Left cardiac atrium (tissue), 4 donors: ENCODE results near the gene PADI2. TPM values are rescaled to one million over a fixed set of nuclear protein-coding genes. Genes with fewer than 3 reads are reported as not detected.

Experiments used
- ATAC-seq, 2 donors: fragments of 200-7000 bp; cut with Tn5 transposase; one replicate each; pipeline ENCODE4 v1.9.1; 2020; ENCODE audit warnings: mild to moderate bottlenecking in 2 of 2, moderate library complexity in 2 of 2
- DNase-seq: peaks from one replicate; pipeline ENCODE4 v3.0.0-alpha.2; 2020
- intact Hi-C, 2 donors: fragments of 100-400 bp; cut with DNase I; formaldehyde crosslinking; loops; one replicate each; pipeline versions ENCODE4 v1.14.1 to v1.15.1; 2022 to 2023
- long read RNA-seq: library from polyadenylated mRNA; unstranded; transcript quantifications from one replicate; pipeline ENCODE4 v2.0.0, GENCODE V29; 2021
- total RNA-seq, 2 donors: library from RNA; stranded (reverse); fragmentation: NEBNext Ultra II Directional; extraction: Animal tissue kit (Norgen Biotek cat#: 25700); gene quantifications; one replicate each; pipeline ENCODE4 v1.2.1, GENCODE V29; 2021
- donor health status: DM: no; HTN: yes; CAD: no.
- donor health status: DM: no; HTN: yes; CAD: no; lungs with severe emphysema.
- donor health status: DM: yes; HTN: yes; CAD: no.
- donor health status: Dilated cardiomyopathy.

PADI2 gene
- total RNA-seq, result 1 to 10 TPM in 1 of 2 donors, under 1 TPM in 1; 0.50 to 1.2 TPM
- long read RNA-seq, result 0 reads

- DNase-seq (peak; percentile 60), ATAC-seq (peak; percentile 83 to 89)
- intact Hi-C loops, result no loop called here
These were observed at the start of gene PADI2 for GRCh38 chr1:17119076-17119772. TSS of gene PADI2 (minus strand) at chr1:17119451. CDS start at chr1:17119371, 80 bp downstream.

- DNase-seq, result no peak
- no peak for ATAC-seq
- intact Hi-C loops, result no loop called here
These were observed 49.0 kb upstream of the PADI2 start for GRCh38 chr1:17168091-17168876.

DNA sequence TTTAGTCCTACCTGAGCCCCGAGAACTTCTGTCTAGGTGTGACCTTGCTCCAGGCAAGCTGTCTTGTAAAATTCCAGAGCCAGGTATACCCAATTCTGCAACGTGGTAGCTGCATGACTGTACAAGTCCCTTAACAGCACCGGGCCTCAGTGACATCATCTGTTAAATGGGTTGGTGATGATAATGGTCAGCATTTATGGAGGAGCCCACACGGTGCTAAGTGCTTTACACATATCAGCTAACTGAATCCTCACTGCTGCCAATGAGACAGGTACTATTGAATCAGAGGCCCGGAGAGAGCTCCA lies 48.5 kb upstream of the PADI2 start:
- no peak for ATAC-seq
- no peak for DNase-seq
- intact Hi-C loops, result no loop called here

- no peak for ATAC-seq
These were observed 48.0 kb upstream of the PADI2 start for GRCh38 chr1:17167041-17167785.

DNA sequence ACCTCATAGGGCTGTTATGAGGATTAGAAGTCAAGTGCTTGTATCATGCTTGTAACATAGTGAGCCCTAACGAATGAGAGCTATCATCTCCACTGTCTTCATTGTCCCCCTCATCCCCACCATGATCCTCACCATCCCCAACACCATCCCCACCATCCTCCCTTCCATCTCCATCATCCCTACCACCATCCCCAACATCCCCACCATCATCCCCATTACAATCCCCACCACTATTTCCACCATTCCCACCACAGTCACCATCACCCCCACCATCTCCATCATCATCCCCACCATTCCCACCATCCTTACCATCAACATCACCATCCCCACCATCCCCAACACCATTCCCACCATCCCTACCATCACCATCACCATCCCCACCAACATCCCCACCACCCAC lies 46.6 kb upstream of the PADI2 start:
- intact Hi-C loops, result no loop called here
- no peak for DNase-seq
- ATAC-seq, result no peak

More at GRCh38 chr1:17167041-17167785, 48.0 kb upstream of the PADI2 start:
- intact Hi-C loops, result no loop called here
- no peak for DNase-seq

DNA sequence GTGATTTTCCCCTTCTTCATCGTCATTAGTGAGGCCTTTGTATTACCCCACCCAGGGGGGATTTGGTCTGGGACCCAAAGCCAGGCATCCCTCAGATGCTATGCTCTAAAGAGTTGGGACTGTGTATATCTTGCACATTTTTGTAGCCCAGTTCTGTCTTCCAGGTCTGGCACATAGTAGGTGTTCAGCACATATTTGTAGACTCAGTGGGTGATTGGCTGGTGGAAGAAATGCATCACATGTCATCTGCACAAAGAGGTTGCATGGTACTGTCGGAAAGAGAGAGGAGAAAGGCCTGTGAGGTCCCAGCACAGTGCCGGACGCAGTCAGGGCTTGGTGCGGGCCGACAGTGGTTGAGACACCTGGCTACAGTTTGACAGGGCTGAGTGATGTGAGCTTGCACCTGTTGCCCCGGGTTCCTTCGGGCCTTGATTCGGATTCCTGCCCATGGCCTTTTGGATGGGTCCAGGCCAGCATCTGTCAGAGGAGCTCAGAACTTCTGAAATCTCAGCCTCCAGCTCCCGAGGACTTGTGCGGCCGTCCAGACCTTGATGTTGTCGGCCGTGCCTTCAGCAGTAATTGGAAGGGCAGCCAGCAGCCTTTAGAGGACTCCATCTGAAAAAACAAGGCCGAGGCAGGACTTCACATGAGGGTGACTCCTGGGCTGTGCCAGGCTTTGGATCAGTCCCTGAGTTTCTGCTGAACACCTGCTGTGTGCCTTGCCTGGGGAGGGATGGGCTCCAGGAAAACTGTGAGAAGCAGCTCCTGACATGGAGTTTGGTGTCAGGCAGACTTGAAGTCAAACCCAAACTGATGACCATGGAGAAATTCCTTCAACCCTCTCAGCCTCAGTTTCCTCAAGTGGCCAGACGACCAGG lies 44.8 kb upstream of the PADI2 start:
- DNase-seq (no peak), ATAC-seq (no peak)
- intact Hi-C loops, result no loop called here

DNA sequence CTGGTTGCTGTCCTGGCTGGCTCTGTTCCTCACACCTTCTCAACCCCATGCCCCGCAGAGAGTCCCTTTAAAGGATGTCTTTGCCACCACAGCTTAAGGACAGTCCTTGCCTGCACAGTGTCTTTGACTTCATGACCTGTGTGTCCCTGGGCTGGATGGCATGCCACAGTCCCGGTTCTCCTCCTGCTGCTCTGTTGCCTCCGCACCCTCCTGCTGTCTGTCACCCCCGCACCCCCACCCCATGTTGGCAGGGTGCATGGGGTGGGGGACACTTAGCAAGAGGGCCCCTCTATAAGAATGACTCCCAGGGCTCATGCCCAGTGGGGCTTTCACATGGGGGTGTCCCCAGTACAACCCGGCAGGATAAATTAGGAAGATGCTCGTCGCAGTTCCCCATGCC lies 44.1 kb upstream of the PADI2 start:
- intact Hi-C loops, result no loop called here
- DNase-seq (no peak), ATAC-seq (no peak)

- intact Hi-C loops, result no loop called here
- ATAC-seq, result no peak
- no peak for DNase-seq
These were observed 43.7 kb upstream of the PADI2 start for GRCh38 chr1:17162941-17163340.

- no peak for ATAC-seq
- DNase-seq, result no peak
- intact Hi-C loops, result no loop called here
These were observed 42.9 kb upstream of the PADI2 start for GRCh38 chr1:17161926-17162800.

- ATAC-seq (no peak), DNase-seq (no peak)
- intact Hi-C loops, result no loop called here
These were observed 42.0 kb upstream of the PADI2 start for GRCh38 chr1:17161137-17161740.

GRCh38 chr1:17158961-17159360 lies 39.7 kb upstream of the PADI2 start:
- intact Hi-C loops, result no loop called here
- ATAC-seq (no peak), DNase-seq (no peak)

GRCh38 chr1:17156108-17156507 lies 36.9 kb upstream of the PADI2 start:
- intact Hi-C loops, result no loop called here
- ATAC-seq, result no peak
- DNase-seq, result no peak

DNA sequence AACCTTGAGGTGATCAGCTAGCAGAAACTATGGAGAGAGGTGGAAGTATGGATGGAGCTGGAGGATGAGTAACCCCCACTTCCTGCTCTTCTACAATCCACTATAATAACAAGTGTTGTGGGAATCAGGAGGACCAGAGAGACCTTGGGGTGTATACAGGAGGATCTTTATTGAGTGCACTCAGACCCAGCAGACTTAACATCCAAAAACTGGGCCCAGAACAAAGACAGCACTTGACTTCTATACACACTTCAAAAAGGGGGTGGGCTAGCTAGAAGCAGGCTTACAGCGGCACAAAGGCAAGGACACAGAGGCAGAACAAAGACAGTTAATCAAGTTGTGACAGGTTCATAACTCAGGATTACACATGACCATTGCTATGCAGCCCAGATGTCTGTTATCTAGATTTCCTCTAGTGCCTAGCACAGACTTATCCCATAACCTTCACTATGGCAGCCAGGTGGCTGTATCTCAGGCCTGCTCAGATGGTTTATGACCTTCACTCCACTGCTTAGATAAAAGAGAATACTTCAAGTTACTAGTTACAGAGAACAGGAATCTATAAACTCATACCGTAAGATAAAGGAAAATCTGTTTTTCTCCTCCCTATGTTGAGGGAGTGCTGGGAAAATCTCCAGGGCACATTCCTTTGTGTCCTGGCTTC lies 36.1 kb upstream of the PADI2 start:
- intact Hi-C loops, result no loop called here
- DNase-seq (no peak), ATAC-seq (no peak)

DNA sequence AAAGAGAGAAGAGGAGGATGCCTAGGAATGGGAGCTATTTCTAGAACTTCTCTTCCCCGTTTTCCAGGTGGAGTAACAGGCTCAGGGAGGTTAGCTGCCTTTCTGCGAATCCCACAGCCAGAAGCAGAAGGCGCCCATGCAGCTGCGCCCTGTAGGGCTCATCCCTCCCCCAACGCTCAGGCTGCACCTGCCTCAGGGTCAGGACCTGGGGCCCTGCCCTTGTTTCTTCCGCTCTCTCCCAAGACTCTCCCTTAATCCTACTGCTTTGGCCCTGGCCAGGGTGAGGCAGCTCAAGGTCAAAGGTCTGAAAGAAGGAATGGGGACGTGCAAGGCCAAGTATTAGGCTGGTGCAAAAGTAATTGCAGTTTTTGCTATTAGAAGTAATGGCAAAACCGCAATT lies 30.5 kb upstream of the PADI2 start:
- no peak for ATAC-seq
- intact Hi-C loops, result no loop called here
- DNase-seq, result no peak

GRCh38 chr1:17148950-17149608 lies 29.8 kb upstream of the PADI2 start:
- no peak for ATAC-seq
- intact Hi-C loops, result no loop called here
- DNase-seq, result no peak

- ATAC-seq, result no peak
- DNase-seq, result no peak
- intact Hi-C loops, result no loop called here
These were observed 26.4 kb upstream of the PADI2 start for GRCh38 chr1:17145648-17146047.

DNA sequence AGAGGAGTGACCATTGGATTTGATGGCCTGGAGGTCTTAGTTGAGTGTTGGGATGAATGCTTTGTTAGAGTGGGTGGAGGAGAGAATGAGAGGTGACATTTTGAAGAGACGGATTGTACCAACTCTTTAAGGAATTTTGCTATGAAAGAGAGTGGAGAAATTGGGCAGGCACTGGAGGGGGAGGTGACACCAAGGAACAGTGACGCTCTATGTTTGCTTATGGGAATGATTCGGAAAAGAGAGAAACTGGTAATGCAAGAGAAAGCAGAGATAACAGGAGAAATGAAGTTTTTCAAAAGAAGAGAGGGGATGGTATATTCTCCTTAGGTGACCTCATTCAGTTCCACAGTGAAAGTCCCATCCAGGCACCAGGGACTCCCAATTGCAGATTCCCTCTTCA lies 24.5 kb upstream of the PADI2 start:
- DNase-seq (no peak), ATAC-seq (no peak)
- intact Hi-C loops, result no loop called here
